ENCODE data around the gene GEMIN4. TPM values are rescaled to one million over a fixed set of nuclear protein-coding genes. Genes with fewer than 3 reads are reported as not detected.
"Not testable (repeated sequence)": the region's sequence is repeated elsewhere in the genome, so short reads cannot be mapped to it uniquely, and the experiment has no call there.

Gene GEMIN4
- polyA plus RNA-seq, 4 donors: 2.7 to 18.3 (median 7.4) TPM

- Histone ChIP-seq H3K27me3 (ENCODE audit: control insufficient read depth in 3 of 3, insufficient read depth in 3 of 3, low read length in 3 of 3) (no peaks in the 10 kb centered on the region), H3K27ac (ENCODE audit: low read depth in 1 of 3, low read length in 2 of 3) (no peak overlapping the region), H3K9me3 (ENCODE audit: control insufficient read depth in 2 of 2, insufficient read depth in 1 of 2, low read depth in 1 of 2, low read length in 1 of 2) (no peaks in the 10 kb centered on the region), H3K36me3 (ENCODE audit: control insufficient read depth in 3 of 3, insufficient read depth in 2 of 3, low read depth in 1 of 3, low read length in 3 of 3) (peaks cover 4 to 43% (median 16%) of the 10 kb centered on the region in 3 donors), H3K4me1 (ENCODE audit: control insufficient read depth in 3 of 3, insufficient read depth in 2 of 3, low read depth in 1 of 3, low read length in 2 of 3) (peaks cover 0 to 5% (median 4%) of the 10 kb centered on the region in 3 donors), H3K4me3 (ENCODE audit: low read depth in 1 of 3, low read length in 3 of 3) (no peak overlapping the region)
- WGBS, 3 donors: 49 to 62% (median 56%) methylated on average over 5 of the region's 5 CpGs
- FAIRE-seq (no peak), DNase-seq (no peak)
Observed at GRCh38 chr17:708132-708531, 43.9 kb downstream of the GEMIN4 start.

- Histone ChIP-seq H3K4me3 (ENCODE audit: low read depth in 1 of 3, low read length in 3 of 3) (no peak overlapping the region), H3K36me3 (ENCODE audit: control insufficient read depth in 3 of 3, insufficient read depth in 2 of 3, low read depth in 1 of 3, low read length in 3 of 3) (peaks cover 8 to 58% (median 16%) of the 10 kb centered on the region in 3 donors), H3K27ac (ENCODE audit: low read depth in 1 of 3, low read length in 2 of 3) (peak overlapping the region in 1 of 3 donors; percentile 5), H3K9me3 (ENCODE audit: control insufficient read depth in 2 of 2, insufficient read depth in 1 of 2, low read depth in 1 of 2, low read length in 1 of 2) (no peaks in the 10 kb centered on the region), H3K4me1 (ENCODE audit: control insufficient read depth in 3 of 3, insufficient read depth in 2 of 3, low read depth in 1 of 3, low read length in 2 of 3) (peaks cover 0 to 5% (median 0%) of the 10 kb centered on the region in 3 donors), H3K27me3 (ENCODE audit: control insufficient read depth in 3 of 3, insufficient read depth in 3 of 3, low read length in 3 of 3) (no peaks in the 10 kb centered on the region)
- 30 to 76% (median 66%) methylated on average over 6 of the region's 6 CpGs for WGBS, 3 donors
- peak; percentile 75 to 78 for DNase-seq
- FAIRE-seq: no peak
Observed at GRCh38 chr17:705863-706262, 46.2 kb downstream of the GEMIN4 start.

- WGBS, 3 donors: 86 to 94% (median 91%) methylated on average over 1 of the region's 1 CpG
- Histone ChIP-seq H3K27me3 (ENCODE audit: control insufficient read depth in 3 of 3, insufficient read depth in 3 of 3, low read length in 3 of 3) (no peaks in the 10 kb centered on the region), H3K4me1 (ENCODE audit: control insufficient read depth in 3 of 3, insufficient read depth in 2 of 3, low read depth in 1 of 3, low read length in 2 of 3) (peaks cover 0 to 5% (median 0%) of the 10 kb centered on the region in 3 donors), H3K4me3 (ENCODE audit: low read depth in 1 of 3, low read length in 3 of 3) (no peak overlapping the region), H3K36me3 (ENCODE audit: control insufficient read depth in 3 of 3, insufficient read depth in 2 of 3, low read depth in 1 of 3, low read length in 3 of 3) (peaks cover 8 to 58% (median 15%) of the 10 kb centered on the region in 3 donors), H3K27ac (ENCODE audit: low read depth in 1 of 3, low read length in 2 of 3) (no peak overlapping the region), H3K9me3 (ENCODE audit: control insufficient read depth in 2 of 2, insufficient read depth in 1 of 2, low read depth in 1 of 2, low read length in 1 of 2) (no peaks in the 10 kb centered on the region)
- DNase-seq: no peak
- no peak for FAIRE-seq
Observed at GRCh38 chr17:705011-705410, 47.1 kb downstream of the GEMIN4 start.

- FAIRE-seq: no peak
- peaks cover 0 to 5% (median 0%) of the 10 kb centered on the region in 3 donors for H3K4me1 ChIP-seq (ENCODE audit: control insufficient read depth in 3 of 3, insufficient read depth in 2 of 3, low read depth in 1 of 3, low read length in 2 of 3)
- peaks cover 8 to 53% (median 10%) of the 10 kb centered on the region in 3 donors for H3K36me3 ChIP-seq (ENCODE audit: control insufficient read depth in 3 of 3, insufficient read depth in 2 of 3, low read depth in 1 of 3, low read length in 3 of 3)
Observed at GRCh38 chr17:704111-704864, 47.8 kb downstream of the GEMIN4 start.

GRCh38 chr17:703081-703875 is 48.8 kb downstream of the GEMIN4 start:
- Histone ChIP-seq H3K9me3 (ENCODE audit: control insufficient read depth in 2 of 2, insufficient read depth in 1 of 2, low read depth in 1 of 2, low read length in 1 of 2) (no peaks in the 10 kb centered on the region), H3K27ac (ENCODE audit: low read depth in 1 of 3, low read length in 2 of 3) (no peak overlapping the region), H3K36me3 (ENCODE audit: control insufficient read depth in 3 of 3, insufficient read depth in 2 of 3, low read depth in 1 of 3, low read length in 3 of 3) (peaks cover 5 to 48% (median 7%) of the 10 kb centered on the region in 3 donors), H3K4me3 (ENCODE audit: low read depth in 1 of 3, low read length in 3 of 3) (no peak overlapping the region), H3K27me3 (ENCODE audit: control insufficient read depth in 3 of 3, insufficient read depth in 3 of 3, low read length in 3 of 3) (no peaks in the 10 kb centered on the region), H3K4me1 (ENCODE audit: control insufficient read depth in 3 of 3, insufficient read depth in 2 of 3, low read depth in 1 of 3, low read length in 2 of 3) (peaks cover 0 to 5% (median 0%) of the 10 kb centered on the region in 3 donors)
- FAIRE-seq (no peak), DNase-seq (no peak)
- 75 to 81% (median 78%) methylated on average over 12 of the region's 12 CpGs for WGBS, 3 donors

More at GRCh38 chr17:704111-704864, 47.8 kb downstream of the GEMIN4 start:
- H3K9me3 ChIP-seq (ENCODE audit: control insufficient read depth in 2 of 2, insufficient read depth in 1 of 2, low read depth in 1 of 2, low read length in 1 of 2): no peaks in the 10 kb centered on the region
- no peak overlapping the region for H3K27ac ChIP-seq (ENCODE audit: low read depth in 1 of 3, low read length in 2 of 3)
- H3K27me3 ChIP-seq (ENCODE audit: control insufficient read depth in 3 of 3, insufficient read depth in 3 of 3, low read length in 3 of 3): no peaks in the 10 kb centered on the region
- H3K4me3 ChIP-seq (ENCODE audit: low read depth in 1 of 3, low read length in 3 of 3): no peak overlapping the region
- 69 to 87% (median 78%) methylated on average over 4 of the region's 4 CpGs for WGBS, 3 donors
- DNase-seq: no peak

GRCh38 chr17:700504-701094 is 51.5 kb downstream of the GEMIN4 start:
- H3K4me1 ChIP-seq (ENCODE audit: control insufficient read depth in 3 of 3, insufficient read depth in 2 of 3, low read depth in 1 of 3, low read length in 2 of 3): peaks cover 0 to 3% (median 0%) of the 10 kb centered on the region in 3 donors
- peak; percentile 36 to 45 for DNase-seq
- peak; percentile 85 for FAIRE-seq

GRCh38 chr17:699345-699744 is 52.7 kb downstream of the GEMIN4 start:
- WGBS, 3 donors: 81 to 91% (median 83%) methylated on average over 7 of the region's 7 CpGs
- no peaks in the 10 kb centered on the region for H3K9me3 ChIP-seq (ENCODE audit: control insufficient read depth in 2 of 2, insufficient read depth in 1 of 2, low read depth in 1 of 2, low read length in 1 of 2)
- peaks cover 2 to 49% (median 20%) of the 10 kb centered on the region in 3 donors for H3K36me3 ChIP-seq (ENCODE audit: control insufficient read depth in 3 of 3, insufficient read depth in 2 of 3, low read depth in 1 of 3, low read length in 3 of 3)
- no peak for FAIRE-seq
- no peak for DNase-seq
- no peak overlapping the region for H3K4me3 ChIP-seq (ENCODE audit: low read depth in 1 of 3, low read length in 3 of 3)
- H3K4me1 ChIP-seq (ENCODE audit: control insufficient read depth in 3 of 3, insufficient read depth in 2 of 3, low read depth in 1 of 3, low read length in 2 of 3): no peaks in the 10 kb centered on the region
- no peaks in the 10 kb centered on the region for H3K27me3 ChIP-seq (ENCODE audit: control insufficient read depth in 3 of 3, insufficient read depth in 3 of 3, low read length in 3 of 3)
- no peak overlapping the region for H3K27ac ChIP-seq (ENCODE audit: low read depth in 1 of 3, low read length in 2 of 3)

More at GRCh38 chr17:700504-701094, 51.5 kb downstream of the GEMIN4 start:
- H3K27me3 ChIP-seq (ENCODE audit: control insufficient read depth in 3 of 3, insufficient read depth in 3 of 3, low read length in 3 of 3): no peaks in the 10 kb centered on the region
- peaks cover 2 to 49% (median 14%) of the 10 kb centered on the region in 3 donors for H3K36me3 ChIP-seq (ENCODE audit: control insufficient read depth in 3 of 3, insufficient read depth in 2 of 3, low read depth in 1 of 3, low read length in 3 of 3)
- H3K9me3 ChIP-seq (ENCODE audit: control insufficient read depth in 2 of 2, insufficient read depth in 1 of 2, low read depth in 1 of 2, low read length in 1 of 2): no peaks in the 10 kb centered on the region
- WGBS, 3 donors: 42 to 74% (median 65%) methylated on average over 1 of the region's 1 CpG
- H3K27ac ChIP-seq (ENCODE audit: low read depth in 1 of 3, low read length in 2 of 3): no peak overlapping the region
- no peak overlapping the region for H3K4me3 ChIP-seq (ENCODE audit: low read depth in 1 of 3, low read length in 3 of 3)

GRCh38 chr17:698096-698495 is 54.0 kb downstream of the GEMIN4 start:
- H3K36me3 ChIP-seq (ENCODE audit: control insufficient read depth in 3 of 3, insufficient read depth in 2 of 3, low read depth in 1 of 3, low read length in 3 of 3): peaks cover 2 to 55% (median 20%) of the 10 kb centered on the region in 3 donors
- not testable (repeated sequence) for H3K27me3 ChIP-seq (ENCODE audit: control insufficient read depth in 3 of 3, insufficient read depth in 3 of 3, low read length in 3 of 3); H3K27ac ChIP-seq (ENCODE audit: low read depth in 1 of 3, low read length in 2 of 3); FAIRE-seq; H3K4me1 ChIP-seq (ENCODE audit: control insufficient read depth in 3 of 3, insufficient read depth in 2 of 3, low read depth in 1 of 3, low read length in 2 of 3); H3K9me3 ChIP-seq (ENCODE audit: control insufficient read depth in 2 of 2, insufficient read depth in 1 of 2, low read depth in 1 of 2, low read length in 1 of 2); H3K4me3 ChIP-seq (ENCODE audit: low read depth in 1 of 3, low read length in 3 of 3); DNase-seq
- WGBS, 3 donors: 92 to 93% (median 93%) methylated on average over 2 of the region's 2 CpGs

All from small intestine (tissue), 7 donors.